Caco-2 (cell line): ENCODE results near the gene PTPRN. TPM values are rescaled to one million over a fixed set of nuclear protein-coding genes. Genes with fewer than 3 reads are reported as not detected.

ENCODE experiments used
- BruUV-seq: library from RNA; stranded (reverse); fragments of 400-500 nt; replicated peaks from 2 replicates; lab custom pipeline; 2021; lab: Mats Ljungman, UMichigan
- CTCF ChIA-PET: fragments of 300-600 bp; sonication (Branson Sonifier 250); formaldehyde crosslinking; loops from one replicate; lab custom pipeline; 2022; ENCODE audit warnings: antibody characterized with exemption; lab: Charles Lee
- POLR2A ChIA-PET: fragments of 300-600 bp; sonication (Branson Sonifier 250); formaldehyde crosslinking; loops from one replicate; lab custom pipeline; 2022; ENCODE audit warnings: antibody characterized with exemption; lab: Charles Lee
- DNase-seq, 2 experiments: peaks; one replicate each; pipeline versions ENCODE4 v3.0.0 to v3.0.0-alpha.2; 2020 to 2022
- H3K27me3 ChIP-seq: replicated peaks from 2 replicates; pipeline ENCODE4 v1.6.0; 2011; ENCODE audit warnings: low read length; ENCODE audit not compliant: control insufficient read depth, insufficient read depth
- H3K36me3 ChIP-seq: 2 replicates; pipeline ENCODE4 v1.5.1; 2011; ENCODE audit warnings: low read length; ENCODE audit not compliant: control insufficient read depth, insufficient read depth
- H3K4me1 ChIP-seq: fragments of 250-450 bp; sonication (Bioruptor Pico); 2 replicates; pipeline ENCODE4 v1.5.1; 2020; ENCODE audit warnings: mild to moderate bottlenecking
- H3K4me3 ChIP-seq: 2 replicates; pipeline ENCODE4 v1.5.1; 2011; ENCODE audit warnings: low read depth, mild to moderate bottlenecking, control low read depth, low read length
- H3K9me3 ChIP-seq: fragments of 250-450 bp; sonication (Bioruptor Pico); 2 replicates; pipeline ENCODE4 v1.5.1; 2020; ENCODE audit warnings: mild to moderate bottlenecking, moderate library complexity
- H3K27ac Mint-ChIP-seq: one replicate; pipeline ENCODE4 v1.8.0; 2022; ENCODE audit warnings: mixed read lengths; ENCODE audit not compliant: unreplicated experiment
- H3K27me3 Mint-ChIP-seq: one replicate; pipeline ENCODE4 v1.8.0; 2022; ENCODE audit warnings: mixed read lengths; ENCODE audit not compliant: insufficient read depth, unreplicated experiment
- H3K36me3 Mint-ChIP-seq: one replicate; pipeline ENCODE4 v1.8.0; 2022; ENCODE audit warnings: mild to moderate bottlenecking, mixed read lengths; ENCODE audit not compliant: insufficient read depth, unreplicated experiment
- H3K4me1 Mint-ChIP-seq: one replicate; pipeline ENCODE4 v1.8.0; 2022; ENCODE audit warnings: low read depth, mixed read lengths; ENCODE audit not compliant: unreplicated experiment
- H3K4me3 Mint-ChIP-seq: one replicate; pipeline ENCODE4 v1.8.0; 2022; ENCODE audit warnings: mild to moderate bottlenecking, moderate library complexity, mixed read lengths; ENCODE audit not compliant: unreplicated experiment
- H3K9me3 Mint-ChIP-seq: one replicate; pipeline ENCODE4 v1.8.0; 2022; ENCODE audit warnings: mixed read lengths; ENCODE audit not compliant: unreplicated experiment
- CTCF ChIP-seq, 2 experiments: fragments of 200-600 bp in 1 of 2; IDR thresholded peaks; 1 replicate in 1 of 2; 2 replicates in 1 of 2; pipeline versions ENCODE4 v1.5.1 to v1.8.0; 2011 to 2022; ENCODE audit warnings: antibody characterized with exemption in 1 of 2, control low read depth in 1 of 2, inconsistent platforms in 1 of 2, low read depth in 1 of 2, low read length in 1 of 2, mild to moderate bottlenecking in 1 of 2, moderate library complexity in 1 of 2; ENCODE audit not compliant: insufficient read depth in 1 of 2, severe bottlenecking in 1 of 2, unreplicated experiment in 1 of 2
- intact Hi-C: fragments of 100-400 bp; cut with micrococcal nuclease; formaldehyde crosslinking; loops from one replicate; pipeline ENCODE4 v1.10.0; 2022; ENCODE audit not compliant: unreplicated experiment
- total RNA-seq: library from RNA; stranded (reverse); gene quantifications from 2 replicates; pipeline ENCODE4 v1.2.3, GENCODE V29; 2022

Gene PTPRN
- total RNA-seq, 1 experiment from 2014 or later = not detected

- no peaks in the 10 kb centered on the region for H3K27me3 ChIP-seq
- Mint-ChIP-seq H3K4me1 (peaks cover 13% of the 10 kb centered on the region), H3K27ac (peak overlapping the region; percentile 98), H3K4me3 (peak overlapping the region; percentile 98), H3K36me3 (peaks cover 16% of the 10 kb centered on the region), H3K9me3 (no peaks in the 10 kb centered on the region), H3K27me3 (no peaks in the 10 kb centered on the region)
- peaks cover 3% of the 10 kb centered on the region for H3K36me3 ChIP-seq
- BruUV-seq = TSS peak; percentile 95
- POLR2A ChIA-PET = interaction anchor here (0.6 to 1.9 kb wide), 13 partner anchors 13 to 708 kb away, joined by 3 to 18 read pairs (median 5); partner anchors contain the start of genes ANKZF1, ATG9A, CNPPD1 and GLB1L
- DNase-seq = no peak
- intact Hi-C loops = loop anchor here (1.0 to 5.0 kb wide), 5 partner anchors 24 to 101 kb away; partner anchors contain the start of genes ABCB6, ANKZF1, ATG9A and CNPPD1
- no peak for TF ChIP-seq CTCF (IDR thresholded peaks at IDR 0.05; ENCODE audit: insufficient read depth in 1 of 2, low read depth in 1 of 2, low read length in 1 of 2, severe bottlenecking in 1 of 2, unreplicated experiment in 1 of 2)
- no peaks in the 10 kb centered on the region for H3K9me3 ChIP-seq
- CTCF ChIA-PET = interaction anchor here (0.5 to 5.8 kb wide), 14 partner anchors 16 to 381 kb away, joined by 3 to 92 read pairs (median 6); partner anchors contain the start of genes GLB1L and STK16
- H3K4me3 ChIP-seq = peak overlapping the region; percentile 85
- H3K4me1 ChIP-seq = peaks cover 37% of the 10 kb centered on the region
Observed at GRCh38 chr2:219278655-219279150, 30.5 kb downstream of the PTPRN start.

GRCh38 chr2:219277703-219278654 lies 31.2 kb downstream of the PTPRN start:
- Histone ChIP-seq H3K4me3 (peak overlapping the region; percentile 85), H3K36me3 (peaks cover 3% of the 10 kb centered on the region), H3K9me3 (no peaks in the 10 kb centered on the region), H3K27me3 (no peaks in the 10 kb centered on the region), H3K4me1 (peaks cover 37% of the 10 kb centered on the region)
- BruUV-seq = no TSS peak
- H3K9me3 Mint-ChIP-seq = no peaks in the 10 kb centered on the region
- H3K4me1 Mint-ChIP-seq = peaks cover 13% of the 10 kb centered on the region
- H3K27me3 Mint-ChIP-seq = no peaks in the 10 kb centered on the region
- intact Hi-C loops = loop anchor here (1.0 to 5.0 kb wide), 2 partner anchors 17 to 101 kb away; partner anchors contain the start of genes CNPPD1 and RETREG2
- TF ChIP-seq CTCF (IDR thresholded peaks at IDR 0.05; ENCODE audit: insufficient read depth in 1 of 2, low read depth in 1 of 2, low read length in 1 of 2, severe bottlenecking in 1 of 2, unreplicated experiment in 1 of 2) = peak; percentile 92 to 96
- ChIA-PET CTCF (interaction anchor here (0.5 to 5.8 kb wide), 18 partner anchors 8 to 381 kb away, joined by 3 to 92 read pairs (median 5); partner anchors contain the start of genes CNPPD1, DNPEP, GLB1L and STK16), POLR2A (interaction anchor here (0.6 to 1.5 kb wide), 12 partner anchors 14 to 709 kb away, joined by 3 to 18 read pairs (median 4); partner anchors contain the start of genes CNPPD1, DNPEP and TUBA4A)
- H3K36me3 Mint-ChIP-seq = peaks cover 12% of the 10 kb centered on the region
- DNase-seq = peak; percentile 83 to 90
- peak overlapping the region; percentile 98 for H3K27ac Mint-ChIP-seq
- peak overlapping the region; percentile 98 for H3K4me3 Mint-ChIP-seq
